GM12891 (cell line): ENCODE measurements around the gene ACAT2.
"Not testable (repeated sequence)": the region's sequence is repeated elsewhere in the genome, so short reads cannot be mapped to it uniquely, and the experiment has no call there.

ENCODE experiments used
- DNase-seq: peaks from one replicate; pipeline ENCODE4 v3.0.0; 2011; ENCODE audit warnings: low spot score; ENCODE audit not compliant: insufficient read length
- FAIRE-seq: peaks from 2 replicates; lab custom pipeline; 2011; peaks lifted over from hg19 to GRCh38; lab: Jason Lieb, UNC
- PAX5 ChIP-seq: IDR thresholded peaks from 2 replicates; pipeline ENCODE4 v1.6.1; 2011; ENCODE audit warnings: low read length, moderate library complexity, mild to moderate bottlenecking; ENCODE audit not compliant: insufficient read depth, severe bottlenecking
- POLR2A ChIP-seq: IDR thresholded peaks from 2 replicates; pipeline ENCODE4 v1.6.1; 2011; ENCODE audit warnings: low read depth, low read length, control low read depth
- POLR2AphosphoS5 ChIP-seq: IDR thresholded peaks from 2 replicates; pipeline ENCODE4 v1.6.1; 2011; ENCODE audit warnings: low read depth, low read length, control low read depth
- POU2F2 ChIP-seq: IDR thresholded peaks from 2 replicates; pipeline ENCODE4 v1.6.1; 2011; ENCODE audit warnings: low read depth, mild to moderate bottlenecking, control low read depth, low read length, moderate library complexity
- SPI1 ChIP-seq: IDR thresholded peaks from 2 replicates; pipeline ENCODE4 v1.6.1; 2011; ENCODE audit warnings: low read depth, low read length, control low read depth
- TAF1 ChIP-seq: IDR thresholded peaks from 2 replicates; pipeline ENCODE4 v1.6.1; 2011; ENCODE audit warnings: low read depth, low read length, control low read depth

The ACAT2 gene

GRCh38 chr6:159819932-159820640, 58.2 kb downstream of the ACAT2 start:
- peak; percentile 70 for FAIRE-seq
- no peak for DNase-seq
- TF ChIP-seq PAX5 (no peak), POLR2A (no peak), SPI1 (no peak), TAF1 (no peak), POU2F2 (no peak), POLR2AphosphoS5 (no peak)

GRCh38 chr6:159821122-159821521, 59.3 kb downstream of the ACAT2 start:
- DNase-seq: no peak
- no peak for FAIRE-seq
- TF ChIP-seq POLR2A (no peak), TAF1 (no peak), POLR2AphosphoS5 (no peak), PAX5 (no peak), SPI1 (no peak), POU2F2 (no peak)

GRCh38 chr6:159821726-159822125, 59.9 kb downstream of the ACAT2 start:
- DNase-seq (no peak), FAIRE-seq (no peak)
- TF ChIP-seq TAF1 (no peak), POLR2AphosphoS5 (no peak), POU2F2 (no peak), POLR2A (no peak), PAX5 (no peak), SPI1 (no peak)

GRCh38 chr6:159823953-159824352, 62.1 kb downstream of the ACAT2 start:
- no peak for TF ChIP-seq SPI1
- no peak for TF ChIP-seq POU2F2
- TF ChIP-seq TAF1: no peak
- no peak for TF ChIP-seq POLR2A
- TF ChIP-seq POLR2AphosphoS5: no peak
- no peak for TF ChIP-seq PAX5
- FAIRE-seq: no peak
- DNase-seq: no peak

GRCh38 chr6:159824690-159825089, 62.8 kb downstream of the ACAT2 start:
- DNase-seq, FAIRE-seq: not testable (repeated sequence)

- DNase-seq: no peak
- FAIRE-seq: no peak
- no peak for TF ChIP-seq POU2F2
- no peak for TF ChIP-seq PAX5
- TF ChIP-seq SPI1: no peak
- TF ChIP-seq TAF1: no peak
- TF ChIP-seq POLR2A: no peak
- TF ChIP-seq POLR2AphosphoS5: no peak
Measured at GRCh38 chr6:159826004-159826403, 64.2 kb downstream of the ACAT2 start.

GRCh38 chr6:159826968-159827647, 65.3 kb downstream of the ACAT2 start:
- no peak for TF ChIP-seq POLR2A
- TF ChIP-seq TAF1: no peak
- TF ChIP-seq SPI1: no peak
- TF ChIP-seq POU2F2: no peak
- TF ChIP-seq POLR2AphosphoS5: no peak
- no peak for TF ChIP-seq PAX5
- no peak for DNase-seq
- FAIRE-seq: no peak

GRCh38 chr6:159828074-159828473, 66.2 kb downstream of the ACAT2 start:
- DNase-seq (no peak), FAIRE-seq (no peak)
- TF ChIP-seq POLR2A (no peak), PAX5 (no peak), POLR2AphosphoS5 (no peak), SPI1 (no peak), POU2F2 (no peak), TAF1 (no peak)
